Subcutaneous abdominal adipose tissue (tissue), 5 donors: ENCODE results near the gene CX3CR1.

Source experiments
- H3K27ac ChIP-seq: one replicate; pipeline ENCODE4 v1.7.0; 2013; ENCODE audit warnings: low read depth, mild to moderate bottlenecking, inconsistent platforms, low read length, moderate library complexity
- H3K27me3 ChIP-seq, 5 donors: one replicate each; pipeline ENCODE4 v1.7.0; 2013; ENCODE audit warnings: low read length in 5 of 5, inconsistent platforms in 1 of 5; ENCODE audit not compliant: control insufficient read depth in 5 of 5, insufficient read depth in 4 of 5
- H3K36me3 ChIP-seq, 5 donors: one replicate each; pipeline ENCODE4 v1.7.0; 2013; ENCODE audit warnings: low read length in 5 of 5; ENCODE audit not compliant: control insufficient read depth in 5 of 5, insufficient read depth in 5 of 5
- H3K4me1 ChIP-seq, 5 donors: one replicate each; pipeline ENCODE4 v1.7.0; 2013; ENCODE audit warnings: low read length in 5 of 5, mild to moderate bottlenecking in 3 of 5, moderate library complexity in 1 of 5; ENCODE audit not compliant: control insufficient read depth in 5 of 5, insufficient read depth in 5 of 5
- H3K4me3 ChIP-seq, 5 donors: one replicate each; pipeline ENCODE4 v1.7.0; 2013; ENCODE audit warnings: low read length in 5 of 5, low read depth in 1 of 5
- H3K9ac ChIP-seq, 5 donors: one replicate each; pipeline ENCODE4 v1.7.0; 2013; ENCODE audit warnings: low read length in 5 of 5, mild to moderate bottlenecking in 4 of 5, moderate library complexity in 3 of 5
- H3K9me3 ChIP-seq, 5 donors: one replicate each; pipeline ENCODE4 v1.7.0; 2013; ENCODE audit warnings: low read length in 5 of 5; ENCODE audit not compliant: control insufficient read depth in 5 of 5
- donor health status: healthy.
- donor health status: healthy.
- donor health status: healthy.
- donor health status: healthy.
- donor health status: healthy.

Gene CX3CR1

GRCh38 chr3:39282057-39282456, 2.2 kb upstream of the CX3CR1 start:
- no peak overlapping the region for H3K9ac ChIP-seq
- no peak overlapping the region for H3K4me3 ChIP-seq
- H3K27ac ChIP-seq, result no peak overlapping the region
- H3K27me3 ChIP-seq, result peaks cover 0 to 3% (median 0%) of the 10 kb centered on the region in 5 donors
- peaks cover 0 to 31% (median 5%) of the 10 kb centered on the region in 5 donors for H3K4me1 ChIP-seq
- no peaks in the 10 kb centered on the region for H3K36me3 ChIP-seq
- H3K9me3 ChIP-seq, result no peaks in the 10 kb centered on the region

- H3K36me3 ChIP-seq, result no peaks in the 10 kb centered on the region
- no peak overlapping the region for H3K27ac ChIP-seq
- no peak overlapping the region for H3K9ac ChIP-seq
- peaks cover 0 to 31% (median 5%) of the 10 kb centered on the region in 5 donors for H3K4me1 ChIP-seq
- peaks cover 0 to 3% (median 0%) of the 10 kb centered on the region in 5 donors for H3K27me3 ChIP-seq
- H3K4me3 ChIP-seq, result no peak overlapping the region
- no peaks in the 10 kb centered on the region for H3K9me3 ChIP-seq
Observed at GRCh38 chr3:39281533-39281932, 1.7 kb upstream of the CX3CR1 start.

DNA sequence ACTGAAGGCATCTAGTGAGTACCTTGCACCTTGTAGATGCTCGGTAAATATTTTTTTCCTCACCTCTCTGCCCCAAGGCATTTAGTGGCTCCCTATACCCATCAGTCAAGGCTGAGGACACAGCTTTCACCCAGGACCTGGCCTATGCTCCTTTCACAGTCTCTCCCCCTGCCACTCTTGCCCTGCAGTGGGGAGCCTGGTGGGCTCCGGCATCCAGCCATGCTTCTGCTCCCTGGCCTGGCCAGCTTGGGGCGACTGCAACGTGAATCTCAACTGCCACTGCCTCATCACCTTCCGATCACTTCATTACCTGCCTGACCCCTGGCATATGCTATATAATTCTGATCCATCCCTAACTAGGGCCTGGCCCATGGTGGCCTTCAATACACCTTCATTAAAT, 735 bp upstream of the CX3CR1 start:
- Histone ChIP-seq H3K4me1 (peaks cover 0 to 31% (median 5%) of the 10 kb centered on the region in 5 donors), H3K4me3 (no peak overlapping the region), H3K27ac (no peak overlapping the region), H3K36me3 (no peaks in the 10 kb centered on the region), H3K9ac (no peak overlapping the region), H3K9me3 (no peaks in the 10 kb centered on the region), H3K27me3 (peaks cover 0 to 3% (median 0%) of the 10 kb centered on the region in 5 donors)

DNA sequence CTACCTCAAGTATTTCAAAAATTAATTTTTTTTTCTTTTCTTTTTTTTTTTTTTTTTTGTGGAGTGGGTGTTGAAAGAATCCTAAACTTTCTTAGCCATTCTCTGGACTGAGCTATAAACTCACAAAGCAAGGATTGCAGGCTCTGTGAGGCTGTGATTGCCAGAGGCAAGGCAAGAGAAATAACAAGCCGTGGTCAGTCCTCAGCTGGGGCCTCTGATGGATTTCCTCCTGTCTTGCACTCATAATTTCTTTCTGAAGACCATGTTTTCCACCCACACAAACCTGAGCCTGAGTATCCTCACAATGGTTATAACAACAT, 1.3 kb downstream of the CX3CR1 start:
- Histone ChIP-seq H3K27ac (no peak overlapping the region), H3K9ac (no peak overlapping the region), H3K4me1 (peaks cover 0 to 17% (median 0%) of the 10 kb centered on the region in 5 donors), H3K27me3 (peaks cover 0 to 3% (median 0%) of the 10 kb centered on the region in 5 donors), H3K36me3 (no peaks in the 10 kb centered on the region), H3K9me3 (no peaks in the 10 kb centered on the region), H3K4me3 (no peak overlapping the region)

DNA sequence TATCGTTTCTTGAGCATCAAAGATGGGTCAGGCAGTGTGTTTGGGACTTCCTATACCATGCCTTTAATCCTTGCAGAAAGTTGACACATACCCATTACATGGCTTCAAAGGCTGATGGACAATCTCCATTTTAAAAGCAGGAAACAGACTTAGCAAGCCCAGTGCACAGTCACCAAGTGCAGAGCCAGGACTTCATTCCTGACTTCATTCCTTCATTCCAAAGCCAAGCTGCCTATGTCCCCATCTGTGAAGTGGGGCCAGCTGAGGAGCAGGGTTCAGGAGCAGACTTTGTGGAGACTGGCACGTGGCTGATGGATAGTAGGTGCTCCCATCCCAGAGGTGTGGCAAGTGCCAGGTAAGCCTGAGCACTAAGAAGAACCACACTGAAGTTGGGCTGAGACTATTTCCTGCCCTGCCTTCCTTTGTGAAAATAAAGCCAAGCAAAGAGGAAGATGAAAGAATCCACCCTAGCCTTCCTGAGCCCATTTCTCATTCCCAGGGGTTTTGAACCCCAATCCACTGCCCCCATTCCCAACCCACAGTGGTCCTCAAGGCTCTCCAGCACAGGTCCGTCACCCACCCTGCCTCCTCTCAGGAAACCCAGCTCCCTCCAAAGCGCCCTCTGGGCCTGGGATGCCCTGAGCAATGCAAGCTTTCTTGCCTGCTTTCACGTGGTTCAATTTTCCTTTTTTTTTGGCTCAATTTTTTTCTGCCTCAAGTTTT, 1.8 kb downstream of the CX3CR1 start:
- H3K4me3 ChIP-seq, result no peak overlapping the region
- no peaks in the 10 kb centered on the region for H3K36me3 ChIP-seq
- H3K9ac ChIP-seq, result no peak overlapping the region
- peaks cover 0 to 17% (median 0%) of the 10 kb centered on the region in 5 donors for H3K4me1 ChIP-seq
- no peak overlapping the region for H3K27ac ChIP-seq
- no peaks in the 10 kb centered on the region for H3K9me3 ChIP-seq
- H3K27me3 ChIP-seq, result peaks cover 0 to 3% (median 0%) of the 10 kb centered on the region in 5 donors

- Histone ChIP-seq H3K9ac (no peak overlapping the region), H3K4me1 (peaks cover 0 to 26% (median 0%) of the 10 kb centered on the region in 5 donors), H3K36me3 (no peaks in the 10 kb centered on the region), H3K27ac (no peak overlapping the region), H3K27me3 (peaks cover 0 to under 1% (median 0%) of the 10 kb centered on the region in 5 donors), H3K9me3 (no peaks in the 10 kb centered on the region), H3K4me3 (no peak overlapping the region)
Observed at GRCh38 chr3:39276746-39277145, 3.1 kb downstream of the CX3CR1 start.

- Histone ChIP-seq H3K9me3 (no peaks in the 10 kb centered on the region), H3K4me1 (peaks cover 0 to 27% (median 0%) of the 10 kb centered on the region in 5 donors), H3K36me3 (no peaks in the 10 kb centered on the region), H3K4me3 (no peak overlapping the region), H3K9ac (no peak overlapping the region), H3K27ac (no peak overlapping the region), H3K27me3 (no peaks in the 10 kb centered on the region)
Observed at GRCh38 chr3:39275963-39276593, 3.8 kb downstream of the CX3CR1 start.

DNA sequence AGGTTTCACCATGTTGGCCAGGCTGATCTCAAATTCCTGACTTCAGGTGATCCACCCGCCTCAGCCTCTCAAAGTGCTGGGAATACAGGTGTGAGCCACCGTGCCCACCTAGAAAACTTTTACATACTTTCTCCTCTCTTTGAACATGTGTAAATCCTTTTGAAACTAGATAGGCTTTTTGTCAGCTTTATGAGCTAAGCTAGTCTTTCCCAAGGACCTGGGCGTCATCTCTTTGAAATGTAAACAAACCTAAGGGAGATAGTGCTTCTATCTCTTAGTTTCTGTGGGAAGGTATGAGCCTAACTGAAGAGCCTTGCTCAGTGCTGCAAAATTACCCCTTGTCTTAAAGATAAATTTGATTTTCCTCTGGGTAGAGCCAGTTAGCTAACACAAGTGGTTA, 4.8 kb downstream of the CX3CR1 start:
- H3K36me3 ChIP-seq, result no peaks in the 10 kb centered on the region
- H3K4me3 ChIP-seq, result no peak overlapping the region
- no peak overlapping the region for H3K27ac ChIP-seq
- H3K27me3 ChIP-seq, result no peaks in the 10 kb centered on the region
- H3K9ac ChIP-seq, result no peak overlapping the region
- peaks cover 0 to 25% (median 0%) of the 10 kb centered on the region in 5 donors for H3K4me1 ChIP-seq
- no peaks in the 10 kb centered on the region for H3K9me3 ChIP-seq

GRCh38 chr3:39273119-39273518, 6.7 kb downstream of the CX3CR1 start:
- Histone ChIP-seq H3K9me3 (no peaks in the 10 kb centered on the region), H3K27ac (no peak overlapping the region), H3K36me3 (no peaks in the 10 kb centered on the region), H3K9ac (no peak overlapping the region), H3K4me3 (no peak overlapping the region), H3K27me3 (no peaks in the 10 kb centered on the region), H3K4me1 (peaks cover 0 to 19% (median 0%) of the 10 kb centered on the region in 5 donors)

GRCh38 chr3:39272191-39272590, 7.6 kb downstream of the CX3CR1 start:
- peaks cover 0 to 19% (median 0%) of the 10 kb centered on the region in 5 donors for H3K4me1 ChIP-seq
- H3K9me3 ChIP-seq, result no peaks in the 10 kb centered on the region
- no peak overlapping the region for H3K27ac ChIP-seq
- no peaks in the 10 kb centered on the region for H3K27me3 ChIP-seq
- H3K36me3 ChIP-seq, result no peaks in the 10 kb centered on the region
- no peak overlapping the region for H3K9ac ChIP-seq
- H3K4me3 ChIP-seq, result no peak overlapping the region
